Ovary (tissue), 9 donors: ENCODE data around the gene EMC10. TPM values are rescaled to one million over a fixed set of nuclear protein-coding genes. Genes with fewer than 3 reads are reported as not detected.
"Not testable (repeated sequence)": the region's sequence is repeated elsewhere in the genome, so short reads cannot be mapped to it uniquely, and the experiment has no call there.

Experiments used
- DNase-seq, 5 donors: peaks; one replicate each; pipeline ENCODE4 v3.0.0-alpha.2; 2019 to 2020
- H3K27ac ChIP-seq, 2 donors: fragments of 200-600 bp; one replicate each; pipeline versions ENCODE4 v1.5.1 to v1.8.0; 2019 to 2022
- H3K27me3 ChIP-seq: fragments of 200-600 bp; one replicate; pipeline ENCODE4 v1.8.0; 2022
- H3K36me3 ChIP-seq: fragments of 200-600 bp; sonication (generic); one replicate; pipeline ENCODE4 v1.5.1; 2019
- H3K4me1 ChIP-seq: one replicate; pipeline ENCODE4 v1.8.1; 2013; ENCODE audit warnings: mild to moderate bottlenecking, moderate library complexity; ENCODE audit not compliant: insufficient read depth
- H3K4me3 ChIP-seq: fragments of 200-600 bp; sonication (generic); one replicate; pipeline ENCODE4 v1.5.1; 2017
- H3K9me3 ChIP-seq, 2 donors: fragments of 200-600 bp in 1 of 2; sonication (generic) in 1 of 2; one replicate each; pipeline versions ENCODE4 v1.5.1 to v1.8.1; 2013 to 2019; ENCODE audit warnings: mild to moderate bottlenecking in 1 of 2, moderate library complexity in 1 of 2
- CTCF ChIP-seq, 3 donors: fragments of 450-650 bp in 2 of 3; fragments of 200-600 bp in 1 of 3; IDR thresholded peaks; one replicate each; pipeline versions ENCODE4 v1.5.1 to v1.8.0; 2016 to 2022; ENCODE audit warnings: antibody characterized with exemption in 3 of 3, mild to moderate bottlenecking in 1 of 3
- EP300 ChIP-seq: sonication (generic); formaldehyde crosslinking; IDR thresholded peaks from one replicate; pipeline ENCODE4 v1.6.1; 2017; ENCODE audit warnings: antibody characterized with exemption
- POLR2A ChIP-seq: fragments of 450-650 bp; IDR thresholded peaks from one replicate; pipeline ENCODE4 v1.6.1; 2017; ENCODE audit warnings: antibody characterized with exemption, mild to moderate bottlenecking, moderate library complexity
- WGBS, 3 donors: extraction: QIAGEN DNeasy Blood & Tissue Kit in 1 of 3; methylation state at CpG; one replicate each; pipeline versions ENCODE4 v1.1.5 to v1.1.7; 2013 to 2017; 5-methylcytosine and 5-hydroxymethylcytosine counted together
- intact Hi-C, 4 donors: fragments of 100-400 bp; cut with DNase I; formaldehyde crosslinking; loops; one replicate each; pipeline versions ENCODE4 v1.11.0 to v1.15.1; 2022 to 2023
- polyA plus RNA-seq, 2 donors: library from polyadenylated mRNA; stranded (reverse); fragments of 200-250 nt in 1 of 2; fragments of 350-450 nt in 1 of 2; fragmentation: Illumina TruSeq in 1 of 2; extraction: RNeasy Lipid Tissue Mini Kit (QIAGEN cat#74804) in 1 of 2; gene quantifications; one replicate each; pipeline ENCODE4 v1.2.3, GENCODE V29; 2013 to 2014
- total RNA-seq, 7 donors: library from RNA; depleted of rRNA in 2 of 7; stranded (reverse); fragments of >200 nt in 2 of 7; fragmentation: NEBNext Ultra II Directional in 3 of 7; extraction: Animal tissue kit (Norgen Biotek cat#: 25700) in 3 of 7; gene quantifications; one replicate each; pipeline versions ENCODE4 v1.1.0 to v1.2.4, GENCODE V29; 2016 to 2023
- donor health status: DM: no; HTN: no; CAD: no; lungs with moderate emphysema.
- donor health status: DM: no; HTN: no; CAD: no.
- donor health status: Bipolar disorder and iron deficiency.
- donor health status: DM: yes; HTN: yes; CAD: no.
- donor health status: DM: no; HTN: no; CAD: no.
- donor health status: DM: yes; HTN: yes; CAD: no.

The EMC10 gene
- total and polyA plus RNA-seq, 9 donors = 27.6 to 132 (median 96.7) TPM

- no peaks in the 10 kb centered on the region for H3K27me3 ChIP-seq
- TF ChIP-seq POLR2A (no peak), EP300 (no peak), CTCF (IDR thresholded peaks at IDR 0.05) (no peak)
- H3K4me1 ChIP-seq = no peaks in the 10 kb centered on the region
- no peak overlapping the region for H3K4me3 ChIP-seq
- DNase-seq = no peak
- intact Hi-C loops = no loop called here
- H3K27ac ChIP-seq = no peak overlapping the region
- H3K9me3 ChIP-seq = no peaks in the 10 kb centered on the region
- no peaks in the 10 kb centered on the region for H3K36me3 ChIP-seq
- 90 to 91% (median 91%) methylated on average over 5 of the region's 5 CpGs for WGBS, 3 donors
These were observed 38.4 kb upstream of the EMC10 start for GRCh38 chr19:50437862-50438449.

GRCh38 chr19:50439130-50439529 is 37.2 kb upstream of the EMC10 start:
- H3K27ac ChIP-seq, H3K4me3 ChIP-seq, intact Hi-C loops, H3K36me3 ChIP-seq, H3K9me3 ChIP-seq, H3K27me3 ChIP-seq, H3K4me1 ChIP-seq, DNase-seq: not testable (repeated sequence)
- 51 to 61% (median 59%) methylated on average over 2 of the region's 2 CpGs for WGBS, 3 donors

- intact Hi-C loops = no loop called here
- no peak overlapping the region for H3K27ac ChIP-seq
- H3K4me3 ChIP-seq = no peak overlapping the region
- TF ChIP-seq EP300 (no peak), CTCF (IDR thresholded peaks at IDR 0.05) (no peak), POLR2A (no peak)
- H3K27me3 ChIP-seq = no peaks in the 10 kb centered on the region
- no peaks in the 10 kb centered on the region for H3K4me1 ChIP-seq
- DNase-seq = no peak
- no peaks in the 10 kb centered on the region for H3K36me3 ChIP-seq
- H3K9me3 ChIP-seq = no peaks in the 10 kb centered on the region
- WGBS, 3 donors = 56 to 70% (median 66%) methylated on average over 1 of the region's 1 CpG
These were observed 32.2 kb upstream of the EMC10 start for GRCh38 chr19:50444059-50444458.

- no peak for TF ChIP-seq EP300
- no peak for TF ChIP-seq CTCF (IDR thresholded peaks at IDR 0.05)
- TF ChIP-seq POLR2A = no peak
- WGBS, 3 donors = 78 to 83% (median 82%) methylated on average over 5 of the region's 5 CpGs
These were observed 29.3 kb upstream of the EMC10 start for GRCh38 chr19:50447053-50447452.

GRCh38 chr19:50447750-50448149 is 28.6 kb upstream of the EMC10 start:
- DNase-seq = no peak
- H3K27me3 ChIP-seq = no peaks in the 10 kb centered on the region
- intact Hi-C loops = no loop called here
- 93 to 95% (median 94%) methylated on average over 10 of the region's 10 CpGs for WGBS, 3 donors
- H3K9me3 ChIP-seq = no peaks in the 10 kb centered on the region
- no peak for TF ChIP-seq CTCF (IDR thresholded peaks at IDR 0.05)
- no peak for TF ChIP-seq EP300
- TF ChIP-seq POLR2A = no peak
- H3K4me3 ChIP-seq = no peak overlapping the region
- H3K36me3 ChIP-seq = no peaks in the 10 kb centered on the region
- no peak overlapping the region for H3K27ac ChIP-seq
- H3K4me1 ChIP-seq = no peaks in the 10 kb centered on the region

More at GRCh38 chr19:50447053-50447452, 29.3 kb upstream of the EMC10 start:
- no peak for DNase-seq
- Histone ChIP-seq H3K9me3 (no peaks in the 10 kb centered on the region), H3K27ac (no peak overlapping the region), H3K4me1 (no peaks in the 10 kb centered on the region), H3K4me3 (no peak overlapping the region), H3K27me3 (no peaks in the 10 kb centered on the region), H3K36me3 (no peaks in the 10 kb centered on the region)
- intact Hi-C loops = no loop called here
